ENCODE measurements around the gene HSPA9. TPM values are rescaled to one million over a fixed set of nuclear protein-coding genes. Genes with fewer than 3 reads are reported as not detected.

HSPA9 gene
- polyA plus RNA-seq, 1 donor from 2014 or later, result 280 TPM

DNA sequence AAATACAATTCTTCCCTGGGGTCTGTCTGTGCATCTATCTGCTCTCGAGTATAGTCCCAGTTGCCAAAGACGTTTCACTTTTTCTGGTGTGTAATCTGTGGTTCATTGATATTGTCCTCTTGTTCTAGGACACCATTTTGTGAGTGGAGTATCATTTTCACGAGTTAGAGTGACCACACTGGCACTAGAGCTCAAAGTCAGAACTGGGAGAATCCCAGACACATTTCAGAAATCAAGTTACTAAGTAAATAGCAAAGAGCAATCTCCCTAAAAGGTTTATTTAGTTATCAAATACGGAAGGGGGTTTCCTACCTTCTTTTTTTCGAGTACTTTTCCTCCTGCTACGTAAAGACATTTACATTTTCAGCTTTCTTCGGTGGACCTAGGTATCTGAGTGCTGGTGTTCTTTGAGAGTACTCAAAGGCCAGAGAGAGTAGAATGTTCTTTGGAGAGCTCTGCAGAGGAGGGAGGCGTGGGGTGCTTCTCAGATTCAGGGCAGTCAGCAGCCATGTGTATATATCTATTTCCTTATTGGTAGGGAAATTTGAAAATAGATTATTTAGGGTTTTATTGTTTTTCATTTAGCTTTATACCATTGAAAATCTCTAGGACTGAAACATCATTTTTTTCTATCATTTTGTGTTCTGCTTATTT is 8.9 kb upstream of the HSPA9 start:
- Histone ChIP-seq H4K20me1 (ENCODE audit: insufficient read depth) (no peaks in the 10 kb centered on the region), H3K4me3 (ENCODE audit: low read length) (no peak overlapping the region), H2AFZ (ENCODE audit: low read depth, low read length) (no peak overlapping the region), H3K9me3 (ENCODE audit: low read length) (no peaks in the 10 kb centered on the region), H3K9me2 (ENCODE audit: insufficient read depth, low read length) (no peaks in the 10 kb centered on the region), H3K36me3 (ENCODE audit: insufficient read depth, low read length) (no peaks in the 10 kb centered on the region), H3K27me3 (ENCODE audit: insufficient read depth, low read depth, low read length) (no peaks in the 10 kb centered on the region), H3K4me2 (ENCODE audit: low read length) (no peak overlapping the region), H3K9ac (ENCODE audit: low read length) (no peak overlapping the region), H3K79me2 (replicated peaks; ENCODE audit: insufficient read depth, low read length) (no peaks in the 10 kb centered on the region), H3K27ac (ENCODE audit: low read length) (no peak overlapping the region), H3F3A (ENCODE audit: insufficient read depth, low read length, poor library complexity, severe bottlenecking) (no peaks in the 10 kb centered on the region)
- TF ChIP-seq SMC3 (conservative IDR thresholded peaks at IDR 0.05; ENCODE audit: poor library complexity) (no peak), POLR2AphosphoS5 (IDR thresholded peaks at IDR 0.05) (no peak), TAF1 (IDR thresholded peaks at IDR 0.05; ENCODE audit: low read depth) (no peak), MXI1 (conservative IDR thresholded peaks at IDR 0.05; ENCODE audit: poor library complexity, severe bottlenecking) (no peak), RAD21 (conservative IDR thresholded peaks at IDR 0.05) (no peak), EZH2 (IDR thresholded peaks at IDR 0.05; ENCODE audit: borderline replicate concordance, insufficient read depth, low read length, poor library complexity, severe bottlenecking) (no peak), REST (IDR thresholded peaks at IDR 0.05; ENCODE audit: borderline replicate concordance) (no peak), EP300 (conservative IDR thresholded peaks at IDR 0.05; ENCODE audit: poor library complexity, severe bottlenecking) (no peak), CTCF (IDR thresholded peaks at IDR 0.05; ENCODE audit: poor library complexity, severe bottlenecking) (no peak)

DNA sequence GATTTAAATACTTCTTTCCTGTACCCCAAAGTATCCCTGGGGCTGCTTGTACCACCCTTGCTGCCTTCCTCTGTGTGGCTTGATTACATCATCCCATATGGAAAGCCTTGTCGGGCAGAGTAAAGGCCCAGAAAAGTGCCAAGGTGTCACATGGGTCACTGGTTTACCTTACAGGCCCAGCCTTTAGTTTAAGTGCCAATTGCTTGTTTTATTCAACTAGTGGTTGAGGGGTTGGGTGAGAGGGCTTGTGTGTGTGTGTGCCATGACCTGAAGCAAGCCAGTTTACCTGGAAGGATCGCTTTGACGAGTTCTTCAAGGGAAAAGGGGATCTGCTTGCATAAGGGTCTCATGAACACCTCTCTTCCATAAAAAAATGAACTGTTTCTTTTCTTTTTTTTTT is 7.8 kb upstream of the HSPA9 start:
- TF ChIP-seq CTCF (IDR thresholded peaks at IDR 0.05; ENCODE audit: poor library complexity, severe bottlenecking), result no peak
- no peak for TF ChIP-seq TAF1 (IDR thresholded peaks at IDR 0.05; ENCODE audit: low read depth)
- Histone ChIP-seq H3K79me2 (replicated peaks; ENCODE audit: insufficient read depth, low read length) (no peaks in the 10 kb centered on the region), H3F3A (ENCODE audit: insufficient read depth, low read length, poor library complexity, severe bottlenecking) (no peaks in the 10 kb centered on the region), H2AFZ (ENCODE audit: low read depth, low read length) (no peak overlapping the region), H4K20me1 (ENCODE audit: insufficient read depth) (no peaks in the 10 kb centered on the region), H3K27ac (ENCODE audit: low read length) (no peak overlapping the region), H3K27me3 (ENCODE audit: insufficient read depth, low read depth, low read length) (no peaks in the 10 kb centered on the region), H3K4me3 (ENCODE audit: low read length) (no peak overlapping the region), H3K9ac (ENCODE audit: low read length) (no peak overlapping the region), H3K9me3 (ENCODE audit: low read length) (no peaks in the 10 kb centered on the region), H3K9me2 (ENCODE audit: insufficient read depth, low read length) (no peaks in the 10 kb centered on the region), H3K36me3 (ENCODE audit: insufficient read depth, low read length) (no peaks in the 10 kb centered on the region), H3K4me2 (ENCODE audit: low read length) (no peak overlapping the region)

Measured in neural cell (in vitro differentiated cells).